ENCODE results near the gene TXNDC12. TPM values are rescaled to one million over a fixed set of nuclear protein-coding genes. Genes with fewer than 3 reads are reported as not detected.

Gene TXNDC12
- total RNA-seq, 4 donors from 2014 or later: 5.9 to 67.1 (median 39.1) TPM

- DNase-seq: no peak
- TF ChIP-seq POLR2A (IDR thresholded peaks at IDR 0.05) (no peak), CTCF (IDR thresholded peaks at IDR 0.05) (no peak)
- no peaks in the 10 kb centered on the region for H3K27me3 ChIP-seq
- intact Hi-C loops (cut with DNase I; ENCODE audit: low total_unique reads): no loop called here
- no peak overlapping the region for H3K27ac ChIP-seq
- no peak overlapping the region for H3K4me3 ChIP-seq
- H3K9me3 ChIP-seq: no peaks in the 10 kb centered on the region
- H3K36me3 ChIP-seq: no peaks in the 10 kb centered on the region
- H3K4me1 ChIP-seq: no peaks in the 10 kb centered on the region
Measured at GRCh38 chr1:51978099-51978498, 76.9 kb downstream of the TXNDC12 start.

GRCh38 chr1:51976846-51977602 is 78.0 kb downstream of the TXNDC12 start:
- no peak overlapping the region for H3K4me3 ChIP-seq
- TF ChIP-seq POLR2A (IDR thresholded peaks at IDR 0.05) (no peak), CTCF (IDR thresholded peaks at IDR 0.05) (no peak)
- no peaks in the 10 kb centered on the region for H3K9me3 ChIP-seq
- H3K36me3 ChIP-seq: no peaks in the 10 kb centered on the region
- H3K27me3 ChIP-seq: no peaks in the 10 kb centered on the region
- DNase-seq: no peak
- H3K27ac ChIP-seq: no peak overlapping the region
- no peaks in the 10 kb centered on the region for H3K4me1 ChIP-seq
- intact Hi-C loops (cut with DNase I; ENCODE audit: low total_unique reads): no loop called here

- intact Hi-C loops (cut with DNase I; ENCODE audit: low total_unique reads): no loop called here
- no peak overlapping the region for H3K27ac ChIP-seq
- H3K36me3 ChIP-seq: no peaks in the 10 kb centered on the region
- H3K4me3 ChIP-seq: no peak overlapping the region
- no peaks in the 10 kb centered on the region for H3K9me3 ChIP-seq
- DNase-seq: no peak
- no peaks in the 10 kb centered on the region for H3K27me3 ChIP-seq
- no peak for TF ChIP-seq CTCF (IDR thresholded peaks at IDR 0.05)
- TF ChIP-seq POLR2A (IDR thresholded peaks at IDR 0.05): no peak
- no peaks in the 10 kb centered on the region for H3K4me1 ChIP-seq
Measured at GRCh38 chr1:51973587-51974474, 81.2 kb downstream of the TXNDC12 start.

Small RNA genes lying within 50 kb of the gene (small RNA-seq; reads per million reads assigned to genes)
- gene RN7SL290P: not detected
- not detected for gene RNA5SP48

Other genes starting within 250 kb of the TXNDC12 start
- gene NRDC, start 176.5 kb downstream of the TXNDC12 start, total RNA-seq: 100 to 1,000 TPM in 2 of 4 donors, 10 to 100 TPM in 2; 35.1 to 145 (median 75.6) TPM
- gene RAB3B, start 64.5 kb downstream of the TXNDC12 start, total RNA-seq: under 1 TPM in 2 of 4 donors, not detected in 2; 0.06 to 0.69 TPM
- gene KTI12, start 21.4 kb downstream of the TXNDC12 start, total RNA-seq: 10 to 100 TPM in 2 of 4 donors, 1 to 10 TPM in 2; 5.4 to 21.3 (median 11.8) TPM
- gene BTF3L4, start 1.1 kb upstream of the TXNDC12 start, total RNA-seq: 100 to 1,000 TPM in 1 of 4 donors, 10 to 100 TPM in 2, 1 to 10 TPM in 1; 4.9 to 105 (median 70.8) TPM
- 10 to 100 TPM; 25.6 to 95.0 (median 48.3) TPM for gene ZFYVE9, start 86.9 kb upstream of the TXNDC12 start, total RNA-seq

Data from uterus (tissue), 4 donors.